Right lobe of liver (tissue), 4 donors: ENCODE data around the gene STPG1.

ENCODE experiments used
- CTCF ChIP-seq, 4 donors: fragments of 200-600 bp in 3 of 4; fragments of 450-650 bp in 1 of 4; IDR thresholded peaks; one replicate each; pipeline versions ENCODE4 v1.5.1 to v1.8.0; 2016 to 2022; ENCODE audit warnings: antibody characterized with exemption in 4 of 4, mild to moderate bottlenecking in 2 of 4
- POLR2A ChIP-seq: fragments of 450-650 bp; IDR thresholded peaks from one replicate; pipeline ENCODE4 v1.6.1; 2017; ENCODE audit warnings: antibody characterized with exemption, mild to moderate bottlenecking
- donor health status: DM: no; HTN: no; CAD: no.
- donor health status: DM: no; HTN: no; CAD: no.
- donor health status: DM: no; HTN: yes; CAD: no.

DNA sequence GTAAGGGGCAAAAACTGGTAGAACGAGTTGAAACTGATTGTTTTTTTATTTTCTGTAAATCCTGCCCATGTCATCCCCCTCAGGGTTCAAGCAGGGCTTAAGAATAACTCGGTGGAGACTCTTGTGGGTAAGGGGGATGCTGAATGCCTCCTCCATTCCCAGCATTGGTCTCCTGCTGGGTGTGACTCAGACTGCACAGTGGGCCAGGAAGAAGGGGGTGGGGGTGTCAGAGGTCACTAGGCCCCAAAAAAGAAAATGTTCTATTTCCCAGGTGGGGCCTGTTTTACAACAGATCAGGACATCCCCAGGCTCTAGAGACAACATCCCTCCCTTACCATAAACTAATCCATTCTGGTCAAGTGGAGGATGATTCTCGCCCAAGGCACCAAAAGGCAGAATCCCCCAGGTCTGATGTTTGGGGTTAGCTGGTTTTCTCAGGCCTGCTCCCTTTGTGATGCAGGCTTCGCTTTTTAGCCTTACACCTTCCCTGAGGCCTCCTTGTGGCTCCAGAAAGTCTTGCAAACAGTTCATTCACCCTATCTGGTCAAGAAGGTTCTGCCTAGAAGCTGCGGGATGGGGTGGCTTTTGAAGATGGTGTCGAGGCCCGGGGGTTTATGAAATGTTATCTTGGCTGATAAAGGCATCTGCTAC is 105.1 kb downstream of the STPG1 start:
- TF ChIP-seq CTCF (IDR thresholded peaks at IDR 0.05) (no peak), POLR2A (no peak)
